Erythroblast (primary cell): ENCODE measurements around the gene TMEM178A.

Source experiments
- GATA1 ChIP-seq: IDR thresholded peaks from 2 replicates; pipeline ENCODE4 v1.6.1; 2011; ENCODE audit warnings: low read depth, mild to moderate bottlenecking, control low read depth, low read length, moderate library complexity
- POLR2A ChIP-seq: IDR thresholded peaks from 2 replicates; pipeline ENCODE4 v1.6.1; 2011; ENCODE audit warnings: mild to moderate bottlenecking, low read length

DNA sequence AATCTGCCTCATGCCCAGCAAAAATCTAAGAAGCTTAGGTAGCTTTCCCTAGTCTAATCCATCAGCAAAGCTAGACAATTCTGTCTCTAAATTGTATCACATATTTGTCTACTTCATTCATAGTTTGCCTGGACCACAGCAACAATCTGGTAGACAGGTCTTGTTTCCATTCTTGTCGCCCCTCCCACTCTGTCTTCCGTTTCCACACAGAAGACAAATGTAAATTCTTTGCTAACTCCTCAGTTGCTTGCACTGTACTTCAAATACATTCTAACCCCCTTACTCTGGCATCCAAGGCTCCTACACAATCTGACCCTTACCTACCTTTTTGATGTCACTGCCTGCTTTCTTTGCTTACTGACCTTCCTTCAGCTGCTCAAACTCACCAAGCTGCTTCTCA, 73.2 kb downstream of the TMEM178A start:
- TF ChIP-seq GATA1, result no peak
- TF ChIP-seq POLR2A, result no peak
